Measurements from ENCODE around the gene SORBS2. TPM values are rescaled to one million over a fixed set of nuclear protein-coding genes. Genes with fewer than 3 reads are reported as not detected.

Gene SORBS2
- total and polyA plus RNA-seq, 2 donors (not counting 1 experiment from before 2014, with no cell fraction given), result 0.25 to 0.89 TPM

- DNase-seq (no peak), ATAC-seq (ENCODE audit: low read depth) (no peak)
- no peaks in the 10 kb centered on the region for H3K4me1 ChIP-seq (ENCODE audit: control insufficient read depth in 2 of 2, insufficient read depth in 2 of 2, low read length in 2 of 2)
- WGBS (ENCODE audit: insufficient coverage), result 95% methylated on average over 4 of the region's 7 CpGs
- Mint-ChIP-seq H3K4me3 (no peak overlapping the region), H3K27ac (no peak overlapping the region), H3K4me1 (no peaks in the 10 kb centered on the region), H3K9me3 (ENCODE audit: insufficient read depth) (peaks cover 2% of the 10 kb centered on the region), H3K27me3 (peaks cover 1% of the 10 kb centered on the region)
- intact Hi-C loops (cut with micrococcal nuclease), result no loop called here
- ChIA-PET POLR2A (no interaction called here), CTCF (no interaction called here)
- no peaks in the 10 kb centered on the region for H4K20me1 ChIP-seq (ENCODE audit: control insufficient read depth, insufficient read depth, low read length, poor library complexity, severe bottlenecking)
- no peak overlapping the region for H3K9ac ChIP-seq (ENCODE audit: low read length)
- peaks cover 0 to 4% (median 0%) of the 10 kb centered on the region in 3 donors for H3K9me3 ChIP-seq (ENCODE audit: control extremely low read depth in 1 of 3, control insufficient read depth in 2 of 3, insufficient read depth in 1 of 3, low read length in 2 of 3)
- H3K36me3 ChIP-seq (replicated peaks in 1 of 2; ENCODE audit: control extremely low read depth in 1 of 2, control insufficient read depth in 1 of 2, extremely low read depth in 1 of 2, insufficient read depth in 2 of 2, low read length in 1 of 2), result no peaks in the 10 kb centered on the region
- TF ChIP-seq EZH2 (IDR thresholded peaks at IDR 0.05; ENCODE audit: borderline replicate concordance, insufficient read depth, low read depth, low read length, poor library complexity, severe bottlenecking) (no peak), CTCF (IDR thresholded peaks at IDR 0.05) (no peak)
- no peaks in the 10 kb centered on the region for H3K27me3 ChIP-seq (replicated peaks in 1 of 4; ENCODE audit: control extremely low read depth in 1 of 4, control insufficient read depth in 3 of 4, insufficient read depth in 4 of 4, low read length in 3 of 4)
- no peak overlapping the region for H3K4me3 ChIP-seq (ENCODE audit: control extremely low read depth in 1 of 5, extremely low read depth in 1 of 5, insufficient read depth in 1 of 5, low read depth in 2 of 5, low read length in 4 of 5)
- H3K27ac ChIP-seq (ENCODE audit: low read length in 2 of 2), result no peak overlapping the region
- no peak overlapping the region for H3K4me2 ChIP-seq (replicated peaks; ENCODE audit: low read depth, low read length, poor library complexity, severe bottlenecking)
- no peaks in the 10 kb centered on the region for H3K79me2 ChIP-seq (ENCODE audit: control insufficient read depth, insufficient read depth, low read length)
- H2AFZ ChIP-seq (ENCODE audit: insufficient read depth, low read depth, low read length, poor library complexity, severe bottlenecking), result no peak overlapping the region
Measured at GRCh38 chr4:185800266-185800945, 11.6 kb downstream of the SORBS2 start.

DNA sequence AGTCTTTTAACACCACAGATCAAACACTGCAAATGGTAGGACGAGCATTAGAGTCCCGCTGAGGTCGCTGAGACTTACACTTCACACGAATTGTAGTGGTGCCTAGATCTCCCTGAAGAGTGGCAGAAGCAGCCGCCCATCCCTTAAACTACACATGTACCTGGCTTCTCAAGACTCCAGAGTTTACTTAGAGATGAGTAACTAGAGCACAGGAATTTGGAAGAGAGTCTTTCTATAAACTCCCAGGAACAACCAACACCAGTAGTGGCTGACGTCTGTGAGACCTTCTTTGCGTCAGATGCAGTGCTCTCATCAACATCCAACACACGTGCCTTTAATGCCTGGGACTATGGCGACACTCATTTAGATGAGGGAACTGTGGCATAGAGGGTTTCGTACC lies 12.6 kb downstream of the SORBS2 start:
- CTCF ChIA-PET, result no interaction called here
- intact Hi-C loops (cut with micrococcal nuclease), result no loop called here
- Histone ChIP-seq H4K20me1 (ENCODE audit: control insufficient read depth, insufficient read depth, low read length, poor library complexity, severe bottlenecking) (no peaks in the 10 kb centered on the region), H3K9me3 (ENCODE audit: control extremely low read depth in 1 of 3, control insufficient read depth in 2 of 3, insufficient read depth in 1 of 3, low read length in 2 of 3) (peaks cover 0 to 4% (median 0%) of the 10 kb centered on the region in 3 donors), H2AFZ (ENCODE audit: insufficient read depth, low read depth, low read length, poor library complexity, severe bottlenecking) (no peak overlapping the region), H3K9ac (ENCODE audit: low read length) (no peak overlapping the region), H3K79me2 (ENCODE audit: control insufficient read depth, insufficient read depth, low read length) (no peaks in the 10 kb centered on the region), H3K27me3 (replicated peaks in 1 of 4; ENCODE audit: control extremely low read depth in 1 of 4, control insufficient read depth in 3 of 4, insufficient read depth in 4 of 4, low read length in 3 of 4) (no peaks in the 10 kb centered on the region), H3K4me1 (ENCODE audit: control insufficient read depth in 2 of 2, insufficient read depth in 2 of 2, low read length in 2 of 2) (no peaks in the 10 kb centered on the region), H3K4me3 (ENCODE audit: control extremely low read depth in 1 of 5, extremely low read depth in 1 of 5, insufficient read depth in 1 of 5, low read depth in 2 of 5, low read length in 4 of 5) (no peak overlapping the region), H3K36me3 (replicated peaks in 1 of 2; ENCODE audit: control extremely low read depth in 1 of 2, control insufficient read depth in 1 of 2, extremely low read depth in 1 of 2, insufficient read depth in 2 of 2, low read length in 1 of 2) (no peaks in the 10 kb centered on the region), H3K27ac (ENCODE audit: low read length in 2 of 2) (no peak overlapping the region), H3K4me2 (replicated peaks; ENCODE audit: low read depth, low read length, poor library complexity, severe bottlenecking) (no peak overlapping the region)
- WGBS (ENCODE audit: insufficient coverage), result 100% methylated on average over 3 of the region's 10 CpGs
- Mint-ChIP-seq H3K27ac (no peak overlapping the region), H3K4me3 (no peak overlapping the region), H3K27me3 (peaks cover 2% of the 10 kb centered on the region), H3K4me1 (no peaks in the 10 kb centered on the region), H3K9me3 (ENCODE audit: insufficient read depth) (peaks cover 2% of the 10 kb centered on the region)
- POLR2A ChIA-PET, result no interaction called here
- DNase-seq (no peak), ATAC-seq (ENCODE audit: low read depth) (no peak)
- TF ChIP-seq EZH2 (IDR thresholded peaks at IDR 0.05; ENCODE audit: borderline replicate concordance, insufficient read depth, low read depth, low read length, poor library complexity, severe bottlenecking), result no peak
- TF ChIP-seq CTCF (IDR thresholded peaks at IDR 0.05), result no peak
